ENCODE data around the gene ITGB7.
A peak's percentile ranks its signal among the peaks of the same experiment; 100 is the strongest.
"Not testable (repeated sequence)": the region's sequence is repeated elsewhere in the genome, so short reads cannot be mapped to it uniquely, and the experiment has no call there.

The ITGB7 gene

DNA sequence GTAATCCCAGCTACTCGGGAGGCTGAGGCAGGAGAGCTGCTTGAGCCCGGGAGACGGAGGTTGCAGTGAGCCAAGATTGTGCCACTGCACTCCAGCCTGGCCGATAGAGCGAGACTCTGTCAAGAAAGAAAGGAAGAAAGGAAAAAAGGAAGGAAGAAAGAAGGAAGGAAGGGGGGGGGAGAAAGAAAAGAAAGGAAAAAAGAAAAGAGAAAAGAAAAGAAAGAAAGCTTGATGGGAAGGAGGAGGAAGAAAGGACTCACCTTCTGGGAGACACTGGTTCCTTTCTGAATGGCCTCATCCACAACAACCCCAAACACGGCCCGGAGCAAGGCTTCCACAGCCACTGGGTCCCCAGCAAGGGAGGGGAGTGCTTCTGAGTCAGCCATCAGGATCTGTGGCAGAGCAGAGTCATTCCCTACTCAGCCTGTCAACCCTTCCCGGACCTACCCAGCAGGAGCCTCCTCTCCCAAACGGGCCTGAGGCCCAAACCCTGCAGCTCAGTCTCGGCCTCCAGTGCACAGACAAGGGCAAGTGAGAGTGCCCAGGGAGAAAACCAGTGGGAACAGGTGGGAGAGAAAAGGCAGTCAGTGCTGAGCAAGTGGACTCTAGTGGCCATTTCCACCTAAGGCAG is 33.9 kb downstream of the ITGB7 start:
- no peak for DNase-seq

DNA sequence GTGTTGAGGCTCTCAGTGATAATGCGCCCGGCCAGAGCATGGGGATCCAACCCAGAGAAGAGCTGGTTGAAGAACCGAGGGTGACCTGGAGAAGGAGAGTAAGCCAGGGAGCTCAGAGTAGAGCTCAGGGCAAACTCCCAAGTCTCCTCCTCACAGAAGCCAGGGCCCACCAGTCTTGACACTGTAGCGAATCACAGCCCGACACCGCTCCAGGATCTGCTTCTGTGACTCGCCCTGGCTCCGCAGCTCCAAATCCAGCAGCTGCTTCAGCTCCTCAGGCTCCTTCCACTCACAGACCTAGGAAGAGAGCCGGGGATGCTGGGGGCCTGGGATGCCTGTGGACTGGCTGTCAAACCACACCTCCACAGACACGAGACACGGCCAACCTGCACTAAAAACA is 34.7 kb downstream of the ITGB7 start:
- DNase-seq = no peak

DNA sequence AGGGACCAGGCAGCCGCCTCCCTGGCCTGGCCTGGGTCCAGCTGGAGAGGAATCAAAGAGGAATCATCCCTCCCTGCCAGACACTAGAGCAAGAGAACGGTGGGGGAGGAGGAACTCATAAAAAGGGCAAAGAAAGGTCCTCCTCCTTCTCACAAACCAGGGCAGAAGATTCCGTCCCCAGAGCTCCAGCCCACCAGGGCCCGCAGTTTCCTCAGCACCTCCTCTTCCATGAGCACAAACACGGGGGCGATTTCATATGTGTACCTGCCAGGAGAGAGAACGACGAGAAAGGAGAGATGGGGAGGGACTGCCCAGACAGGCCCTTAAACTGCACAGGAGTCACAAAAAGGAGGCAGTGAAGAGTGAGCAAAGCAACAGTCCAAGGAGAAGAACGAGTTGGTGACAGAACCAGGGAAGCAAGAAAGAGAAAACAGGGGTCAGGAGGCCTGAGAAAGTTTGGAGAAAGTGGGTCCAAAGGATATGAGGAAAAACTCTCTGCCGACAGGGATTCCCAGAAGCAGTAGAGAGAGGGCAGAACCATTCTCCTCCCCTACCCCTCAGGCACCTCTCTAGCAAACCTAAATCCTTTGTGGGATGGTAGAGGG is 35.2 kb downstream of the ITGB7 start:
- DNase-seq = no peak

DNA sequence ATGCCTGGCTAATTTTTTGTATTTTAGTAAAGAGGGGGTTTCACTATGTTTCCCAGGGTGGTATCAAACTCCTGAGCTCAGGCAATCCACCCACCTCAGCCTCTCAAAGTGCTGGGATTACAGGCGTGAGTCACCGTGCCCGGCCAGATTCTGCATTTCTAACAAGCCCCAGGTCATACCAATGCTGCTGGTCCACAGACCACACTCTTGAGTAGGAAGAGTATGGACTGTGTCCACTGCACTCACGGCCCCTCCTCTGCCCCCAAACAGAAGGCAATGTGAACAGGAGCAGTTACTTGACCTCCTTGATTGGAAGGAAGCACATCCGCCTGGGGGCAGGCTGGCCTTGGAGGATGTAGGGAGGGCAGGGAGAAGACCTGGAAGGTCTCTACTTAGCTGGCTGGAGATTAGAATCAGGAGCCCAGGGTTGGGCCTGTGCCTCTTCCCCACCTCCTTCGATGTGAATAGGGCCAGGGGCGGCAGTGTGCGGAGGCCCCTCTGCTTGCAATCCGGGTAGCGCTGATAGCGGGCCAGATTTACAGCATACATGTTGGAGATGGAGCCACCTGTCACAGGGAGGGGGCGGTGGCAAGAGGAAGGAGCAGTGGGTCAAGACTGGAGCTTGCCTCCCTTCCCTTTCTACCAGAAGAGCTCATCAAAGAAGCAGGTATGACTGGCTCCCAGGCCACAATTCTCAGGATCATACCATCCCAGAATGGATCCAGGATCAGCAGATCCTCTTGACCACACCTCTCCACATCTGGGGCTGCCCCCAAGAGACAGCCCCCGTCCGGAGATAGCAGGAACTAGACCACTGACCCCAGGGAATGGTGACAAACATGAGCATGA is 36.0 kb downstream of the ITGB7 start:
- no peak for DNase-seq

DNA sequence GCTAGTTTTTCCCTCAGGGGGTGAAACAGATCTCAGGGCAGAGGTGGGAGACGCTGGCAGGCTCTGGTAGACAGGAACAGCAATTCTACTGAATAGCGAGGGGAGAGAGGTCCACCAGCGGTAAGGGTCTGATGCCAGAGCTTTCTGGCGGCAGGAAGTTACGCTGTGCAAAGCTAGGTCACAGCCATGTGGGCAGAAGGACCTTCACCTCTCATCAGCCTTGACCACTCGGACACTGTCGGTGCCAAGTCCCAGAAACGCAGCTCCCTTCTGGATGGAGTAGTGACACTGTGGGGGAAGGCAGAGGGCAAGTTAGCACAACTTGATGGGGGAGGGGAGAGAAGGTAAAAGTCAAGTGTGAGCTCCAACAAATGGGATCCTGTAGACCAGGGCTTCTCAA is 36.8 kb downstream of the ITGB7 start:
- DNase-seq = no peak

DNA sequence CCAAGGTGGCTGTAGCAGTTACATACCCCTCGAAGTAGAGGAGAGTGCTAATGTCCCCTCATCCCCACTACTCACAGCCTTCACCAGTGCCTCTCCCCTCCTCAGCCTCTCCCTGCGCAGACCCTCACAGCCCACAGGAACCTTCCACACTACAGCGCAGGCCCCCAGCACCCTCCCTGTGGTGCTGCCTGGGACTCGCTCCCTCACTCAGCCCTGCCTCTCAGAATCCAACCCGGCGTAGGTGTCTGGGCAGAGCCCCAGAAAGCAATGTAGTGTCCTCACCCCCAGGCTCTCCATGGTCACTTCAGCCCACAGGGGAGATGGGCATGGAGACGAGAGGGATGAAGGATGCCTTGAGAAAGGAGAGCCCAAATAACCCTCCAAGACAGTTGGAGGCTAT is 37.4 kb downstream of the ITGB7 start:
- DNase-seq = no peak

DNA sequence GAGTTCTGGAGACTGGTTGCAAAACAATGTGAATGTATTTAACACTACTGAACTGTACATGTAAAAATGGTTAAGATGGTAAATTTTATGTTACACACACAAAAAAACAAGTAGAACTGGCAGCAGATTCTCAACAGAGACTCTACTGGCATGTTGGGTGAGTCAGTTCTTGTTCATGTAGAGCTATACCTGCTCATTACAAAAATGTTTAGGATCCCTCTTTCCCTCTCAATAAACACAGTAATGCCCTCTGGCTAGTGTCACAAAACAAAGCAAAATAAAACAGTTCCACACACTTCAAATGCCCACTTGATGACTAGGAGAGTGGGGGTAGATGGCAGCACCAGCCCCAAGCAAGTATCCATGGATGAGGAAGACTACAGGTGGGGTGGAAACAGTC is 40.2 kb downstream of the ITGB7 start:
- DNase-seq = no peak

DNA sequence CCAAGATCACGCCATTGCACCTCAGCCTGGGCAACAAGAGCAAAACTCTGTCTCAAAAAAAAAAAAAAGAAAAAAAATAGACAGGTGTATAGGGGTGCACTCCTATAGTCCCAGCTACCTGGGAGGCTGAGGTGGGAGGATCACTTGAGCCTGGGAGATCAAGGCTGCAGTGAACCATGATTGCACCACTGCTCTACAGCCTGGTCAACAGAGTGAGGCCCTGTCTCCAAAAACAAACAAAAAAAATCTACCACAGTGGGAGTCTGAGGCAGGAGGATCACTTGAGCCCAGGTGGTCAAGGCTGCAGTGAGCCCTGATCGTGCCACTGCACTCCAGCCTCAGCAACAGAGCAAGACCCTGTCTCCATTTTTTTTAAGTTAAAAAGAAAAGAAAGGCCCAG is 44.0 kb downstream of the ITGB7 start:
- DNase-seq = not testable (repeated sequence)

DNA sequence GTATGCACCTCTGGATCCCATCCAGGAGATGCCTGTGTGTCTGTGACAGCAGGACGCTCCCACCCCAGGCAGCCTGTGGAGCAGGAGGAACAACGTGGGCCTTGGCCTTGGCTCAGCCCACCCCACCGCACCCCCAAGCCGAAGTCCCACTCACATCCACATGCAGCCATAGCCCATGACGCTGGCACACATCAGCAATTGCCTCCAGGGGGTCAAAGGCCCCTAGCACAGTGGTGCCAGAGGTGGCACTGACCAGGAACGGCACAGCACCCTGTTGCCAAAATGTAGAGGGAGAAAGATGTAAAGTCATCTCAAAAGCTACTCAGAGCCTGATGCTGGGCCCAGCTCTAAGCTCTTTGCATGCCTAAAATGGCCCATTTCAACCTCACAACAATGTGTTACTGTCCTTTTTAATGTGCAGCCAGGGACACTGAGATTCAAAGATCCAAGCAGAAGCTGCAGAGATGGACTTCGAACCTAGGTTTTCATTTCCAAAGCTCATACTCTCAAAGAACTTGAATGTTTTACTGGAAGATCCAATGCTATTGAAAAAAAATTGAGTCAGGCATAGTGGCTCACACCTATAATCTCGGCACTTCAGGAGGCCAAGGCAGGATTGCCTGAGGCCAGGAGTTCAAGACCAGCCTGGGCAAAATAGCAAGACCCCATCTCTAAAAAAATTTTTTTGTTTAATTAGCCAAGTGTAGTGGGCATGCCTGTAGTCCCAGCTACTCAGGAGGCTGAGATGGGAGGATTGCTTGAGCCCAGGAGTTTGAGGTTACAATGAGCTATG is 45.7 kb downstream of the ITGB7 start:
- DNase-seq = no peak

DNA sequence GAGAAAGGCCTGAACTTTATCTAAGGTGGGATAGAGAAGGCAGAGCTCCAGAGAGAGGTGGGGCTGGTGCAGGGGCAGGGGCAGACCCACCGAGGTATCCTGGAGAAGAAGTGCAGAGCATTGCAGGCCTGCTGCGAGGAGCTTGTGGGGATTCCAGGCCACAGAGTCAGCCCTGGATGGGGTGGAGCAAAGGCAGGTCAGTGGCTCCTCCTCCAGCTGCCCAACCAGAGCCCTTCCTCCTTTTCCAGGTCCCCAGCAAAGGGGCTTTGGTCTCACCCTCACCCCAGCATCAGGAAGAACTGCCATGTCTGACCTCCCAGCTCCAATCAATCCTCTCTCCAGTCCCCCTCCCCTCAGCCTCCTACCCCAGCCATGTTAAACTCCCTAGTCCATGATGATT is 46.4 kb downstream of the ITGB7 start:
- DNase-seq = no peak

DNA sequence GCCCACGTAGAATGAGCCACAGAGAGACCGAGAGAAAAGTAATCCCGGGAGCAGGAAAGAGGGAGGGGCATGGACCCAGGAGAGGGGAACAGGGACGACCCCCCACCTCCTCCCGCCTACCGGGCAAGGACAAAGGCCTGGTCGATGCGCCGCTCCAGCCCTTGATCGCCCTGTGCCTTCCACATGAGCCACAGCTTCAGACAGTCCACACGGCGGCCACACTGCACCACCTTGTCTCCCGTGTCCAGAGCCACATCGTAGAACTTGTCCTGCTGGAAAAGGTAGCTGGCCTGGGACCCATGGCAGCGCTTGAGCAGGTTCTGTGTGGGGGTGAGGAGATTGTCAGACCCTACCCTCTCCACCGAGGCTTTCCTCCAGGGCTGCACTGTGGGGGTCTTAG is 47.1 kb downstream of the ITGB7 start:
- DNase-seq = no peak

DNA sequence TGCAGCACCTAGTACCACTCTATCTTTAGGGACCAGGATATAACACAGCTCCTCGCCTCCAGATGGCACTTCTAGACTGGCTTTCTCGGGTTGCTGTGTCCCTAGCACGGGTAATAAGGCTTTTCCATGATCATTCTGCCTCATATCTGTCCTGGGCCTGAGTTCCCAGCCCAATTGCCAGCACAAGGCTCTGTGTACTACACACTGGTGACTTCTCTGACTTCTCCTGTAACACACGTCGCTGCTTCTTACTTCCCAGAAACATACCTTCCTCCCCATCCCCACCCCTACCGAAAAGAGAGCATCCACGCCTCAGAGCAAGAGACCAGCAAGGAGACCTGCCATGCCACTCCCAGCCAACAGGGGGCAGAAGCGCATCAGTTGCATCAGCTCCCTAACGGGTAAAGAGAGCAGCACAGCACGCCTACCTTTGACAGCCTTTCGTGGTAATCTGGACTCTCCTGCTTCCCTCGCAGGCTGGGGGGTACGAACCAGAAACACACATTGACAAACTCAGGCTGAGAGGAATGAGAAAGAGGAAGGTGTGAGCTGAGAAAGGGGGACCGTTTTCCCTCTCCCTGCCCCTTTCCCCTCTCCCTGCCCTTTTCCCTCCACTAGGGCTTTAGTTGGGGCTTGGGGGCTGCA is 47.7 kb downstream of the ITGB7 start:
- DNase-seq = peak; percentile 62 to 71

DNA sequence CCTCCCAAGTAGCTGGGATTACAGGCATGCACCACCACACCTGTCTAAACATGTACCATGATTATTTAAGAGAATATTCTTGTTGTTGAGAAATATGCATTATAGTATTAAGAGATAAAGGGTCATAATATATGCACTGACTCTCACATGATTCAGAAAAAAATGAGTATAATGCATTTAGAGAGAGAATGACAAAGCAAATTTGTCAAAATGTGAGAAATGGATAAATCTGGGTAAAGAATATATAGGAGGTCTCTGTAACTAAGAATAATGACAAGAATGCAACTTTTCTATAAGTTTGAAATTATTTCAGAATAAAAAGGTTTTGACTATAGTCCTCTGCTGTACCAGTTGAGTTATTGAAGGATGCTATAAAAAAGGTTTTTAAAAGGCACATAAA is 54.7 kb downstream of the ITGB7 start:
- no peak for DNase-seq

DNA sequence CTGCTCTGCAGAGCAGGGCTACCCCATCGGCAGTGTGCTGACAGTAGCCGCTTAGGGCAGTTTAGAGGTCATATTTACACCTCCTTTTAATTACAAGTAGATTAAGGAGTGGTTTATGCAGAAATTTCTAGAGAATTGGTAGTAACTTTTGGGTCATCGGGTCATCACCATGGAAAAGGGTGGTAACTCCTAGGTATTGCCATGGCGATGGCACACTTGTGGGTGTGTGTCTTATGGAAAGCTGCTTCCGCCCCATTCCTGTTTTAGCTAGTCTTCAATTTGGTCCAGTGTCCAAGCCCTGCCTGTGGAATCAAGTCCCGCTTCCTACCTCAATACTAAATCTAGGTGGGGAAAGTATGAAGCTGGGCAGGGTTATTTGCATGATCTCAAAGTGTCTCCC is 56.0 kb downstream of the ITGB7 start:
- no peak for DNase-seq

DNA sequence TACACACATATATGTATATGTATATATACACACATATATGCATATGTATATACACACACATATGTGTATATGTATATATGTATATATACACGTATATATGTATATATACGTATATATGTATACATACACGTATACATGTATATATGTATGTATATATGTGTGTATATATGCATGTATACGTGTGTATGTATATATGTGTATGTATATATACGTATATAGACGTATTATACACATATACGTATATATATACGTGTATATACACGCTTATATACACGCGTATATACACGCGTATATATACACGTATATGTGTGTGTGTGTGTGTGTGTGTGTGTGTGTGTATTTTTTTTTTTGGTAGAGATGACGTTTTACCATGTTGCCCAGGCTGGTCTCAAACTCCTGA is 59.4 kb downstream of the ITGB7 start:
- DNase-seq = no peak

DNA sequence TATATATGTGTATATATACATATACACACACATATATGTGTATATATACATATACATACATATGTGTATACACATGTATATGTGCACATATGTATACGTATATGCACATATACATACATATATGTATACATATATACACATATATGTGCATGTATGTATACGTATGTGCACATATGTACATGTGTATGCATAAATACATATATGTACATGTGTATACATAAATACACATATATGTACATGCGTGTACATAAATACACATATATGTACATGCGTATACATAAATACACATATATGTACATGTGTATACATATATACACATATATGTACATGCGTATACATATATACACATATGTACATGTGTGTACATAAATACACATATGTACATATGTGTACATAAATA is 59.9 kb downstream of the ITGB7 start:
- DNase-seq = no peak

DNA sequence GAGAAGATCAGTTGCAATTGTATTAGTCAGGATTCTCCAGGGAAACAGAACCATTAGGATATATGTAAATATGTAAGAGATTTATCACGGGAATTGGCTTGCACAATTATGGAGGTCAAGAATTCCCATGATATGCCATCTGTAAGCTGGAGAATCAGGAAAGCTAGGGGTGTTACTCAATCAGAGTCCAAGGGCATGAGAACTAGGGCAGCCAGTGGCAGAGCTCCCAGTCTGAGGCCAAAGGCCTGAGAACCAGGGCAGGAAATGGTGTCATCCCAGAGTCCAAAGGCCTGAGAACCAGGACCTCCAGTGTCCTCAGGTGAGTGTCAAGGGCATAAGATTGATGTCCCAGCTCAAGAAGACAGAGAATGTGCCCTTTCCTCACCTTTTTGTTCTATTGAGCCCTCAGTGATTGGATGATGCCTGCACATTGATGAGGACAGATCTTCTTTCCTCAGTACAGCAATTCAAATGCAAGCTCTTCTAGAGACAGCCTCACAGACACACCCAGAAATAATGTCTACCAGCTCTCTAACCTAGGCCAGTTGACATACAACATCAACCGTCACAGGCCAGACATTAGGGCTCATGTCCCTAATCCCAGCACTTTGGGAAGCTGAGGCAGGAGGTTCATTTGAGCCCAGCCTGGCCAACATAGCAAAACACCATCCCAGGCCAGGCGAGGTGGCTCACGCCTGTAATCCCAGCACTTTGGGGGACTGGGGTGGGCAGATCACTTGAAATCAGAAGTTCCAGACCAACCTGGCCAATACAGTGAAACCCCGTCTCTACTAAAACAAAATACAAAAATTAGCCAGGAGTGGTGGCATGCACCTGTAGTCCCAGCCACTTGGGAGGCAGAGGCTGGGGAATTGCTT is 61.4 kb downstream of the ITGB7 start:
- no peak for DNase-seq

DNA sequence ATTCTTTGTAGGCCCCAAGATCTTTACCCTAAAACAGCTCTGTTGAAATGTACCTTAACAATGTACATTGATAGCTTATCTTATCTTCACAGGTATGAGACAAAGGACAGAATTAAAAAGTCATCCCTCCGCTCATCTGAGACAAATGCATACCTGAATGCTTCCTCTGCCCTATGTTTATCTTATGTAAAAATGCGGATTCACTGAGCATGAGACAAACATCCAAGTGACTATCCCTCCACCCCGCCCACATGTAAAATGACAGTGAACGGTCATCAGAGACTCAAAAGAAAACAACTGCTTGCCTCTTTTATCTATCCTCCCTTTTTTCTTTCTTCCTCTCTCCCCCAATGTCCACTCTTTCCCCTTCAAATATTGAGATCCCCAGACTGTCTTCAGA is 63.7 kb downstream of the ITGB7 start:
- no peak for DNase-seq

Data from NCI-H187 (cell line).